GM12801 (cell line): ENCODE data around the gene OTOG.

ENCODE experiments used
- TF ChIP-seq, protein P1 (sequence below): IDR thresholded peaks from one replicate; pipeline ENCODE4 v1.5.1; 2011; ENCODE audit warnings: control low read depth; ENCODE audit not compliant: insufficient read length; ENCODE audit errors: extremely low read depth

The OTOG gene

DNA sequence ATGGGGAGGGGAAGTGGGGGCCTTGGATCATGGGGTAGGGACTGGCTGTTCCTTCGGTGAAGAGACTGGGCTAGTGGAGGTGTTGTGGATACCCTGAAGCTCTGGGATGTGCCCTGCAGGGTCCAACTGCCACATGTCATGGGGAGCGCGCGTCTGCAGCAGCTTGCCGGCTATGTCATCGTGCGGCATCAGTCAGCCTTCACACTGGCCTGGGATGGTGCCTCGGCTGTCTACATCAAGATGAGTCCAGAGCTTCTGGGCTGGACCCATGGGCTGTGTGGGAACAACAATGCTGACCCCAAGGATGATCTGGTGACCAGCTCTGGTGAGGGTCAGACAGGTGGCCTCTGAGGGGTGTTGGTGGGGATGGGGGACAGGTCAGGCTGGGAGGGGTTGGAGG is 9.9 kb downstream of the OTOG start:
- TF ChIP-seq, protein P1, sequence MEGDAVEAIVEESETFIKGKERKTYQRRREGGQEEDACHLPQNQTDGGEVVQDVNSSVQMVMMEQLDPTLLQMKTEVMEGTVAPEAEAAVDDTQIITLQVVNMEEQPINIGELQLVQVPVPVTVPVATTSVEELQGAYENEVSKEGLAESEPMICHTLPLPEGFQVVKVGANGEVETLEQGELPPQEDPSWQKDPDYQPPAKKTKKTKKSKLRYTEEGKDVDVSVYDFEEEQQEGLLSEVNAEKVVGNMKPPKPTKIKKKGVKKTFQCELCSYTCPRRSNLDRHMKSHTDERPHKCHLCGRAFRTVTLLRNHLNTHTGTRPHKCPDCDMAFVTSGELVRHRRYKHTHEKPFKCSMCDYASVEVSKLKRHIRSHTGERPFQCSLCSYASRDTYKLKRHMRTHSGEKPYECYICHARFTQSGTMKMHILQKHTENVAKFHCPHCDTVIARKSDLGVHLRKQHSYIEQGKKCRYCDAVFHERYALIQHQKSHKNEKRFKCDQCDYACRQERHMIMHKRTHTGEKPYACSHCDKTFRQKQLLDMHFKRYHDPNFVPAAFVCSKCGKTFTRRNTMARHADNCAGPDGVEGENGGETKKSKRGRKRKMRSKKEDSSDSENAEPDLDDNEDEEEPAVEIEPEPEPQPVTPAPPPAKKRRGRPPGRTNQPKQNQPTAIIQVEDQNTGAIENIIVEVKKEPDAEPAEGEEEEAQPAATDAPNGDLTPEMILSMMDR = no peak

DNA sequence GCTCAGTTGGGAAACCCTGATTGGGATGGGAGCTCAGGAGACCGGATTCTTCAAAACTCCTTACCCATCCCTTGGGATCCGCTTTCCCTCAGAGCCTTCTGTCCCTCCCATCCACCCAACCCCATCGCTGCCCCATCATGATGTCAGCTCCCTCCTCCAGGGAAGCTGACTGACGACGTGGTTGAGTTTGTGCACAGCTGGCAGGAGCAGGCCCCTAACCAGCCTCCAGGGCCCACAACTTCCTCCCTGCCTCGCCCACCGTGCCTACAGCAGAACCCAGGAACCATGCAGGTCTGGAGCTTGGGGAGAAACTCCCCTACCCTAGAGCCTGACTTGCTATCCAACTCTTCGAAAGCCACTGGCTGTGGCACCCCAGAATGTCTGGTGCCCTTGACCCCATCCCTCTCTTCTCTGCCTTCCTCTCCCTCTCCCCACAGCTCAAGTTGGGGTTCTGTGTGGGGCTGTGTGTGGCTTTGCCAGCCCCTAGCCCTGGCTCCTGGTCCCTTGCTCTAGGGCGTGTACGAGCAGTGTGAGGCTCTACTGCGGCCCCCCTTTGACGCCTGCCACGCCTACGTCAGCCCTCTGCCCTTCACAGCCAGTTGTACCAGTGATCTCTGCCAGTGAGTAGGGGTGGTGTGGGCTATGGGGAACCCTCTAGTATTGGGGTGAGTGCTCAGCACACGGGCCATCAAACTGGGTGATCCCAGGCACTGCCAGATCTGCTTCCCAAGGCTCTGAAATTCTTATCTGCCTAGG is 11.1 kb downstream of the OTOG start:
- TF ChIP-seq, protein P1 = no peak

DNA sequence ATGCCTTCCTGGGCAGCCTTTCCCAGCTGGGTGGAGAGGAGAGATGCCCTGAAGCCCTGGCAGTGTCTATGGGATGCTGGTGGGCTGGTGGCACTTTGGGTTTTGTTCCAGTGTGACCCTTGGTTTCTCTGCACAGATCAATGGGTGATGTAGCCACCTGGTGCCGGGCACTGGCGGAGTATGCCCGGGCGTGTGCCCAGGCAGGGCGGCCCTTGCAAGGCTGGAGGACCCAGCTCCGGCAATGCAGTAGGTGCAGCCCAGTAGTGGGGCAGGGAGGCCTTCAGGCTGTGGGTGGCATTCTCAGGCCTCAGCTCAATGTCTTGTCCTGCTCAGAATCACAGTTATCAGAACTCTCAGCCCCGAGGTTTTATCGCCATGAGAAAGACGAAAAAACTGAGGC is 11.9 kb downstream of the OTOG start:
- TF ChIP-seq, protein P1 = no peak

DNA sequence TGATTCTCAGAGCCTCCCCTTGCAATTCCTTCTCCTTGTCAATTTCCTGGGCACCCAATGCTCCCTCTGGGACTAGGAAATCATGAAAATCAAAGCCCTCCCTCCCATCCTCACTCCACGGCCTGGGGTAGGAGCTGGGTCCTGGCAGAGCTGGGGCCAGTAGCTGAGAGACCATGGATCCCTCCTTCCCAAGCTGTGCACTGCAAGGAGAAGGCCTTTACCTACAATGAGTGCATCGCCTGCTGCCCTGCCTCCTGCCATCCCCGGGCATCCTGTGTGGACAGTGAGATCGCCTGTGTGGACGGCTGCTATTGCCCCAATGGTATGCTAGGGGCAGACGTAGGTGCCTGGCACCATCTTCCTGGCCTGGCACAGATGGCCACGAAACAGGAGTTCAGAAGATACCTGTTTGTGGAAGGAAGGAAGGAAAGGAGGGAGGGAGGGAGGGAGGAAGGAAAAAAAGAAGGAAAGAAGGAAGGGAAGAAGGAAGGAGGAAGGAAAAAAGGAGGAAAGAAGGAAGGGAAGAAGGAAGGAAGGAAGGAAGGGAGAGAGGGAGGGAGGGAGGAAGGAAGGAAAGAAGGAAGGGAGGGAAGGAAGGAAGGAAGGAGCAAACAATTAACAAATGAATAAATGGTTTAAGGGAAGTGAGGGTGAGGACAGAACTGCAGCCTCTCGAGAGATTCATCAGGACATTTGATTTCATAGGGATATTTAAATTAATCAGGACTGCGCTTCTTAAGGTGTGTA is 12.5 kb downstream of the OTOG start:
- TF ChIP-seq, protein P1 = no peak

DNA sequence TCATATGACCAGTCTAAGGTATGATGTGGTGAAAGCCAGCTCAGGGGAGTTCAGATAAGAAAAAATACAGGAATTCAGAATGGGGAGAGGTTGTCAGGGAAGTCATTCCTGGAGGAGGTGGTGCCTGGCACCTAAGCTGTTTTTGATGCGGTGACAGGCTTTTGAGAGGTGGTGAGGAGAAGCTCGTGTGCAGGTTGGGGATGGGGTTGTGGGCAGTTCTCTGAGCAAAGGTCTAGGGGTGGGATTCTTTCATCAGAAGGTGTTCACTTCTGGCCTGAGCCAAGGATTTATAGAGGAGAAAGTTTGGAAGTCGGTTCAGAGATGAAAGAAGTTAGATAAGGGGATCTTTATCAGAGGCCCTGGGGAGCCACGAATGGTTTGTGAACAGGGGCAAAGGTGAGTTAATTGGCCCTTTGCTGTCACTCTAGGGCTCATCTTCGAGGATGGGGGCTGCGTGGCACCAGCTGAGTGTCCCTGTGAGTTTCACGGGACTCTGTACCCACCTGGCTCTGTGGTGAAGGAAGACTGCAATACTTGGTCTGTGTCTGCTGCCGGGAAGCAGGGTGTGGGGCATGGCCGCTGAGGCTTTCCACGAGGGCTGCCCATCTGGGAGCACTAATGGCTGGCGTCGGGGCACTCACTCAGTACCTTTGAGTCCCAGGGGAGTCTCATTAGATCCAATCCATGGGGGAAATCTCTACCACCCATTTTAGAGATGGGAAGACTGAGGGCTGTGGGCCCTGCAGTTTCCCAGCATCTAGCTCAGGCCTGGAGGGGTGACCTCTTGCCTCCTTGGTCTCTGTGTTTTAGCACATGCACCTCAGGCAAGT is 13.4 kb downstream of the OTOG start:
- TF ChIP-seq, protein P1 = no peak

DNA sequence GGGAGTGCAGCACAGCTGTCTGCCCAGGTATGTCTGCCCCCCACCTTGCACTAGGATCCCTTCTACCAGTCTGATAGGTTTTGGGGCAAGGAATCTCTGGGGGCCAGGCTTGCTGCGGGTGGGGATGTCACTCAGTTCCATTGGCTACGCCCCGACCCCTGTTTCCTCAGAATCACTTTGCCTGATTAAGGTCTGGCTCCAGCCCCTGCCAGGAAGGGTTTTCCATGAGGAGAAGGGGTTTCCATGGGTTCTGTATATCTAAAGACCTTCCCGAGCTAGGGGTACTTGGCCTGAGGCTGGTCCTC is 14.0 kb downstream of the OTOG start:
- TF ChIP-seq, protein P1 = no peak

DNA sequence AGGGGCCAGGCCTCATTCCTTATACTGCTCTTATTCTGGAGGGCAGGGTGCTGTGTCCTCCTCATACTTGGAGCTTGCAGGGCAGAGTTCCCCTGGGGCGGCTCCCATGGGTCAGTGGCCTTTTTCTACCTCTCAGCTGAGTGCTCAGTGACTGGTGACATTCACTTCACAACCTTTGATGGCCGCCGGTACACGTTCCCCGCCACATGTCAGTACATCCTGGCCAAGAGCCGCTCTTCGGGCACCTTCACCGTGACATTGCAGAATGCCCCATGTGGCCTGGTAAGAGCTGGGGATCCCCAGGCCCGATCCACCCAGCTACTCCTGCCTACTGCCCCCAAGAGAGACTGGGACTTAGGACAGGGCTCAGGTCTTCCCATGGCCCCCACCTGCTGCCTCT is 14.5 kb downstream of the OTOG start:
- TF ChIP-seq, protein P1 = no peak
